HG03469 (cell line): ENCODE measurements around the gene VWA5A.
"Not testable (repeated sequence)": the region's sequence is repeated elsewhere in the genome, so short reads cannot be mapped to it uniquely, and the experiment has no call there.

Experiments used
- ATAC-seq: cut with Tn5 transposase; IDR thresholded peaks from one replicate; pipeline ENCODE4 v1.9.1; 2021; ENCODE audit warnings: mild to moderate bottlenecking, moderate library complexity, moderate number of reproducible peaks; ENCODE audit not compliant: unreplicated experiment

VWA5A gene

GRCh38 chr11:124090996-124091395 lies 24.3 kb upstream of the VWA5A start:
- ATAC-seq, result no peak

- no peak for ATAC-seq
Observed at GRCh38 chr11:124093330-124093729, 21.9 kb upstream of the VWA5A start.

GRCh38 chr11:124094731-124095130 lies 20.5 kb upstream of the VWA5A start:
- ATAC-seq, result no peak

GRCh38 chr11:124096364-124096763 lies 18.9 kb upstream of the VWA5A start:
- ATAC-seq, result no peak

- no peak for ATAC-seq
Observed at GRCh38 chr11:124098141-124098540, 17.1 kb upstream of the VWA5A start.

GRCh38 chr11:124101737-124102136 lies 13.5 kb upstream of the VWA5A start:
- no peak for ATAC-seq

GRCh38 chr11:124108156-124108555 lies 7.1 kb upstream of the VWA5A start:
- ATAC-seq, result no peak

GRCh38 chr11:124109377-124109776 lies 5.9 kb upstream of the VWA5A start:
- no peak for ATAC-seq

- ATAC-seq, result no peak
Observed at GRCh38 chr11:124110201-124110600, 5.0 kb upstream of the VWA5A start.

GRCh38 chr11:124113890-124114289 lies 1.4 kb upstream of the VWA5A start:
- ATAC-seq, result no peak

GRCh38 chr11:124115782-124116616 lies 749 bp downstream of the VWA5A start:
- no peak for ATAC-seq

- ATAC-seq, result no peak
Observed at GRCh38 chr11:124119103-124119502, 3.9 kb downstream of the VWA5A start.

GRCh38 chr11:124120891-124121290 lies 5.6 kb downstream of the VWA5A start:
- no peak for ATAC-seq

- ATAC-seq, result no peak
Observed at GRCh38 chr11:124122123-124122522, 6.9 kb downstream of the VWA5A start.

GRCh38 chr11:124123622-124124021 lies 8.4 kb downstream of the VWA5A start:
- no peak for ATAC-seq

- ATAC-seq, result not testable (repeated sequence)
Observed at GRCh38 chr11:124127134-124127533, 11.9 kb downstream of the VWA5A start.

- ATAC-seq, result no peak
Observed at GRCh38 chr11:124143034-124143433, 27.8 kb downstream of the VWA5A start.

GRCh38 chr11:124147951-124148350 lies 32.7 kb downstream of the VWA5A start:
- no peak for ATAC-seq

- no peak for ATAC-seq
Observed at GRCh38 chr11:124150684-124151083, 35.4 kb downstream of the VWA5A start.

GRCh38 chr11:124152770-124153407 lies 37.6 kb downstream of the VWA5A start:
- no peak for ATAC-seq

- ATAC-seq, result no peak
Observed at GRCh38 chr11:124153821-124154220, 38.6 kb downstream of the VWA5A start.

- ATAC-seq, result no peak
Observed at GRCh38 chr11:124159481-124159880, 44.2 kb downstream of the VWA5A start.
